Ectodermal cell (in vitro differentiated cells): ENCODE data around the gene HERC4.
A peak's percentile ranks its signal among the peaks of the same experiment; 100 is the strongest.
"Not testable (repeated sequence)": the region's sequence is repeated elsewhere in the genome, so short reads cannot be mapped to it uniquely, and the experiment has no call there.

Experiments
- H3K27ac ChIP-seq: 2 replicates; pipeline ENCODE4 v1.7.0; 2013; ENCODE audit warnings: mild to moderate bottlenecking, low read depth, low read length; ENCODE audit not compliant: insufficient read depth, poor library complexity, severe bottlenecking
- H3K27me3 ChIP-seq: 2 replicates; pipeline ENCODE4 v1.7.0; 2013; ENCODE audit warnings: mild to moderate bottlenecking, low read length; ENCODE audit not compliant: insufficient read depth, control insufficient read depth, poor library complexity, severe bottlenecking
- H3K36me3 ChIP-seq: one replicate; pipeline ENCODE4 v1.7.0; 2013; ENCODE audit warnings: low read length; ENCODE audit not compliant: control insufficient read depth, insufficient read depth
- H3K4me1 ChIP-seq: one replicate; pipeline ENCODE4 v1.7.0; 2013; ENCODE audit warnings: low read length; ENCODE audit not compliant: control insufficient read depth, insufficient read depth
- H3K4me3 ChIP-seq: 2 replicates; pipeline ENCODE4 v1.7.0; 2013; ENCODE audit warnings: low read depth, low read length, control low read depth; ENCODE audit not compliant: insufficient read depth
- H3K9me3 ChIP-seq: 2 replicates; pipeline ENCODE4 v1.7.0; 2013; ENCODE audit warnings: mild to moderate bottlenecking, low read length, moderate library complexity; ENCODE audit not compliant: control insufficient read depth
- WGBS, 2 experiments: methylation state at CpG; one replicate each; pipeline ENCODE4 v1.1.7; 2013; ENCODE audit warnings: missing lambda C conversion rate in 2 of 2; 5-methylcytosine and 5-hydroxymethylcytosine counted together

HERC4 gene

GRCh38 chr10:68081916-68082315 is 6.8 kb upstream of the HERC4 start:
- Histone ChIP-seq H3K36me3 (no peaks in the 10 kb centered on the region), H3K27ac (no peak overlapping the region), H3K9me3 (no peaks in the 10 kb centered on the region), H3K4me1 (no peaks in the 10 kb centered on the region), H3K27me3 (no peaks in the 10 kb centered on the region), H3K4me3 (no peak overlapping the region)
- 78 to 86% methylated on average over 6 of the region's 6 CpGs for WGBS, 2 experiments

- 88 to 91% methylated on average over 5 of the region's 5 CpGs for WGBS, 2 experiments
- H3K36me3 ChIP-seq, result no peaks in the 10 kb centered on the region
- no peaks in the 10 kb centered on the region for H3K4me1 ChIP-seq
- no peak overlapping the region for H3K4me3 ChIP-seq
- no peak overlapping the region for H3K27ac ChIP-seq
- H3K27me3 ChIP-seq, result no peaks in the 10 kb centered on the region
- H3K9me3 ChIP-seq, result no peaks in the 10 kb centered on the region
Observed at GRCh38 chr10:68080853-68081431, 5.9 kb upstream of the HERC4 start.

GRCh38 chr10:68079434-68079833 is 4.4 kb upstream of the HERC4 start:
- no peaks in the 10 kb centered on the region for H3K27me3 ChIP-seq
- H3K27ac ChIP-seq, result no peak overlapping the region
- no peaks in the 10 kb centered on the region for H3K36me3 ChIP-seq
- no peaks in the 10 kb centered on the region for H3K4me1 ChIP-seq
- 90 to 92% methylated on average over 1 of the region's 1 CpG for WGBS, 2 experiments
- H3K9me3 ChIP-seq, result no peaks in the 10 kb centered on the region
- H3K4me3 ChIP-seq, result no peak overlapping the region

- Histone ChIP-seq H3K27ac (no peak overlapping the region), H3K4me1 (peaks cover 5% of the 10 kb centered on the region), H3K36me3 (no peaks in the 10 kb centered on the region), H3K9me3 (no peaks in the 10 kb centered on the region), H3K27me3 (no peaks in the 10 kb centered on the region), H3K4me3 (no peak overlapping the region)
- WGBS, 2 experiments, result 92 to 94% methylated on average over 5 of the region's 5 CpGs
Observed at GRCh38 chr10:68077026-68077425, 1.9 kb upstream of the HERC4 start.

GRCh38 chr10:68076081-68076480 is 998 bp upstream of the HERC4 start:
- not testable (repeated sequence) for H3K27ac ChIP-seq, H3K4me3 ChIP-seq, H3K4me1 ChIP-seq, H3K36me3 ChIP-seq, H3K27me3 ChIP-seq, H3K9me3 ChIP-seq
- WGBS, 2 experiments, result 91 to 96% methylated on average over 15 of the region's 15 CpGs

GRCh38 chr10:68075550-68076004 is 494 bp upstream of the HERC4 start:
- H3K4me3 ChIP-seq, result peak overlapping the region; percentile 1
- H3K9me3 ChIP-seq, result no peaks in the 10 kb centered on the region
- H3K27ac ChIP-seq, result no peak overlapping the region
- H3K4me1 ChIP-seq, result peaks cover 7% of the 10 kb centered on the region
- 30 to 35% methylated on average over 3 of the region's 3 CpGs for WGBS, 2 experiments
- H3K27me3 ChIP-seq, result no peaks in the 10 kb centered on the region
- no peaks in the 10 kb centered on the region for H3K36me3 ChIP-seq

GRCh38 chr10:68074031-68074774 is 880 bp downstream of the HERC4 start:
- Histone ChIP-seq H3K36me3 (no peaks in the 10 kb centered on the region), H3K27me3 (no peaks in the 10 kb centered on the region), H3K4me3 (peak overlapping the region; percentile 98), H3K4me1 (peaks cover 7% of the 10 kb centered on the region), H3K27ac (peak overlapping the region; percentile 97), H3K9me3 (no peaks in the 10 kb centered on the region)
- 1% methylated on average over 26 of the region's 27 CpGs for WGBS, 2 experiments

- H3K9me3 ChIP-seq, result no peaks in the 10 kb centered on the region
- 3 to 10% methylated on average over 2 to 3 of the region's 3 CpGs for WGBS, 2 experiments
- H3K4me1 ChIP-seq, result peaks cover 7% of the 10 kb centered on the region
- no peaks in the 10 kb centered on the region for H3K27me3 ChIP-seq
- H3K27ac ChIP-seq, result no peak overlapping the region
- H3K36me3 ChIP-seq, result no peaks in the 10 kb centered on the region
- H3K4me3 ChIP-seq, result peak overlapping the region; percentile 98
Observed at GRCh38 chr10:68073631-68074030, 1.5 kb downstream of the HERC4 start.

GRCh38 chr10:68067508-68067907 is 7.6 kb downstream of the HERC4 start:
- no peaks in the 10 kb centered on the region for H3K9me3 ChIP-seq
- H3K27ac ChIP-seq, result no peak overlapping the region
- whole genome bisulfite sequencing, 2 experiments, result 75 to 94% methylated on average over 2 to 3 of the region's 3 CpGs
- no peaks in the 10 kb centered on the region for H3K36me3 ChIP-seq
- H3K4me1 ChIP-seq, result peaks cover 6% of the 10 kb centered on the region
- H3K27me3 ChIP-seq, result no peaks in the 10 kb centered on the region
- H3K4me3 ChIP-seq, result no peak overlapping the region

GRCh38 chr10:68067029-68067428 is 8.1 kb downstream of the HERC4 start:
- 74 to 75% methylated on average over 4 of the region's 4 CpGs for WGBS, 2 experiments

More at GRCh38 chr10:68067029-68067428, 8.1 kb downstream of the HERC4 start:
- Histone ChIP-seq H3K4me1 (peaks cover 1% of the 10 kb centered on the region), H3K27me3 (no peaks in the 10 kb centered on the region), H3K36me3 (no peaks in the 10 kb centered on the region), H3K9me3 (no peaks in the 10 kb centered on the region), H3K4me3 (no peak overlapping the region), H3K27ac (no peak overlapping the region)
